COLO829 (cell line): ENCODE measurements around the gene DLX1.

Source experiments
- DNase-seq: peaks from one replicate; pipeline ENCODE4 v3.0.0; 2012; ENCODE audit warnings: low spot score

DLX1 gene

DNA sequence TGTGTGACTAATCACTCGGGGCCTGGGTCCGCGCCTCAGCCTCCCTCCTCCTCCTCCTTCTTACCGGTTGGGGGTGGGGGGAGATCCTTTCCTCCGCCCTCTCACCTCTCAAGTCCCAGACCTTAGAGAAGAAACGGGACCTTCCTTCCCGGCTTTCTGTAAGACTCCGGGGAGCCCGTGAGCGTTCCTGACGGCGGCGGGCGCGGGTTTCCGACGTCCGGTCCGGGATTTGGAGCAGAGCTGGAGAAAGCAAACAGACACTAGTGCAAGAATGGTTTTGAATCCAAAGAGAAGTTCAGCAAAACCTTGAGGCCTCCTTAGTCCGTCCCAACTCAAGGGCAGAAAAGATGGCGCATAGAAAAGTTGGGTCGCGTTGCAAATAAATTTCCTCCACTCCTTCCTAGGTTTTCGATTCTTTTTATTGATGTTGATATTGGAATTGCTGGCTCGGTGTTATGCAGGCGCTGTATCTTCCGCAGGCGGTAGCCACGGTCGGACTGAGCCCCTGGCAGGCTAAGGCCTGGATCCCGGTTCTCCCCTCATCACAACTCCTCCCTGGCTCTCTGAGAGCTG, 2.0 kb downstream of the DLX1 start:
- DNase-seq, result no peak

DNA sequence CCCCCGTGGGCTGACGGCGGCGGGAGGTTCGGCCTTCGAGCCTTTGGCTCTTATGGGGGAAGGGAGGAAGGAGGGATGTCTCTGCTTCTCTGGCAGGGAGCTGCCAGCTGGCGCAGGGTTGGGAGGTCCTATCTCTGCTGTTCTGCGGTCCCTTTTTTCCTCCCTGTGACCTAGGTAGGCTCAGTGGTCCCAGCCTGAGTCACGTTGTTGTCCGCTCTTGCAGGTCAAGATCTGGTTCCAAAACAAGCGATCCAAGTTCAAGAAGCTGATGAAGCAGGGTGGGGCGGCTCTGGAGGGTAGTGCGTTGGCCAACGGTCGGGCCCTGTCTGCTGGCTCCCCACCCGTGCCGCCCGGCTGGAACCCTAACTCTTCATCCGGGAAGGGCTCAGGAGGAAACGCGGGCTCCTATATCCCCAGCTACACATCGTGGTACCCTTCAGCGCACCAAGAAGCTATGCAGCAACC, 2.5 kb downstream of the DLX1 start:
- no peak for DNase-seq

DNA sequence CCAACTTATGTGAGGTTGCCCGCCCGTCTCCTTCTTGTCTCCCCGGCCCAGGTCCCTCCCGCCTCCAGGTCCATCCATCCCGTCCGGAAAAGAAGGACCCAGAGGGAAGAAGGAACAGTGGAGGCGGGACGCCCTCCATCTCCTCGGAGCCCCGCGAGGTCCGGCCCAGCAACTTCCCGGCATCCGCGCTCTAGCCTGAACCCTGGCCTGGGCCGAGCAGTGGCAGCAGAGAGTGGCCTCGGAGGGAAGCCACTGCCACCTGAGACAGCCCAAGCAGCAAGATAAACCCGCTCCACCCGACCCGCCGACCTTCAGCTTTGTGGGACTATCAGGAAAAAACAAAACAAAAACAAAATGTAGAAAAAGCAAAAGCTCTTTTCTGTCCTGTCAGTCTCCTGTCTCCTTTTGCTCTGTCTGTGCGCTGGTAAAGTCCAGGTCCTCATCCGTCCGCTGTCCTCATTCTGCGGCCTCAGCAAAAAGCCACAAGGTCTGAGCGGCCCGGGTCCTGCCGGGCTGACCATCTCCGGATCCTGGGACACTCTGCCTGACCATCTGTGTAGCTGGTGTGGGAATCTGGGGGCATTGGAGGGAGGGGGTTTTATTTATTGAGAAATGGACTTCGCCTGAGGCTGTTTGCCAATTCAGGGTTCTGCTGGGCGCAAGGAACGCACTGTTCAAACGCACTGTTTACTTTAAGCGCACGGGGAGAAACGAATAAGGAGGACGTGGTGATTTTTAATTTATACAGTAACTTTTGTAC, 3.1 kb downstream of the DLX1 start:
- no peak for DNase-seq

DNA sequence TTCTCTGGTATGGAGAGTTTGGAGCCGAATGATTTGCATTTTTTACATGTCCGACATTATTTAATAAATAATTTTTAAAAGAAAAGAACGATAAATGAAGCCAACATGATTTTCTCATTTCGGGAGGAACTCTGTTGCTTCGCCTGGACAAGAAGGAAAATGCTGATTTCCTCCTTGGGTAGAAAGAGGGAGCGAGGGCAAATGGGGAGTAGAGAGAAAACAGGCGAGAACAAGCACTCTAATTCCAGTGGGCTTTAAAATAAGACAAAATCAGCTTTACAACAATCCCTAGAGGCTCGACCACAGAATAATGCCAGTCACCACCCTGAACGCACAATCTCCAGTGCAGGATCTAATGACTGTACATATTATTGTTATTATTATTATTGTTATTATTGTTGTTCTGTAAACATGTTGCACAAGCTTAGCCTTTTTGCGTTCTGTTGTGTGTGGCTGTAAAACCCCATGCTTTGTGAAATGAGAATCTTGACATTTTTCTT, 3.7 kb downstream of the DLX1 start:
- DNase-seq, result no peak

DNA sequence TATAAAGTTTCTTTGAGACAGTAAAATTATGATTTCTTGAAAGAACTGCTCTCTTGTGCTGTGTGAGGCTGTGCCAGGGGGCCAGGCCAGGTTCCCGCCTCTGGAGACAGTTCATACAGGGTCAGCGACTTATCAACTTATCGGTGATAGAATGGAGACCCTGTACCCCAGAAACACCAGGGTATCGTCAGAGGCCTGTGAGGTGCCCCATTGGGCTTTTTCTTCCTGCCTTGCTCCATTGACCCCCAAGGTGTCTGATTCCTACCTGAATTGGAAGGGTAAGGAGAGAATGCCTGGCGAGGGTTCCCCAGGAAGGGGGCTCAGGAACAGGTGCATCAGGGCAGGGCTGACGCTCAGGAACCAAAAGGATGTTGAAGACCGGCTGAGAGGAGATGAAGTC, 4.3 kb downstream of the DLX1 start:
- DNase-seq, result no peak

DNA sequence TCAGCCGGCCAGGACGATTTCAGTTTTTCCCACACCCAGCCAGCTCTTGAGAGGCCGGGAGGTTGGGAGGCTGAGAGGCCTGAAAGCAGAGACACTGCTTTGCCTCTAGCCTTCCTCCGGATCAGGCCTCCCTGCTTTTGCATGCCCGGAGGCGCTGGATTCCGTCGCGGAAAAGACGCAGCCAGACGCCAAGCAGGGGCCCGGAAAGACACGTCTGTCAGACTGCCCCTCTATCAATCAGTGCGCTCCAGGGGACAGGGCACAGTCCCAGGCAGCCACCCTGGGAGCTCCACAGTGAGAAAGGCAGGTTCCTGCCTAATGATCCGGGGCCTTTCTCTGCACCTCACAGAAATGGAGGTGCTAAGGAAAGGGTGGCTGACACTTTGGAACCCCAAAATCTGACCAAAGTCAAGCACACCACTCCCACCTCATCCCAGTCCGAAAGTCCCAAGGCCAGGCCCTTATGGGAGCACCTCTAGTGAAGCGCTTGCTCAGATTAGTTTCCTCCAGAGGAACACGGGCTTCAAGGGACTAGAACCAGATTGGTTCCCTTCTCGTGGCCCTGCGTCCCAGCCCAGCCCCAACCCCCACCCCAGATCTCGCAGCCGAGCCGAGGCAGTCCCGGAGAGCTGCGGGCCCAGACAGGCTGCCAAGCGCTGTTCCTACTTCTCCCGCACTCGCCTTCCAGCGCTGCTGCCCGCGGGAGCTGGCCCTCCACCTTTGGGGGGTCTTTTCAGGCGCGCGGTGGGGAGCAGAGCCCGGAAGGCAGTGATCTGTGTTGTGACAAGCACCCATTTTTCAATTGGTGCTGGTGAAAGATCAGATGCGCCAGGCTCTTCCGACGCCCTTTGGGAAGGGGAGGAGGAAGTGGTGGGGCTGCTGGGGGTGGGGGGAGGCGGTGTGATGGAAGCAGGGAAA, 5.0 kb downstream of the DLX1 start:
- DNase-seq, result no peak

DNA sequence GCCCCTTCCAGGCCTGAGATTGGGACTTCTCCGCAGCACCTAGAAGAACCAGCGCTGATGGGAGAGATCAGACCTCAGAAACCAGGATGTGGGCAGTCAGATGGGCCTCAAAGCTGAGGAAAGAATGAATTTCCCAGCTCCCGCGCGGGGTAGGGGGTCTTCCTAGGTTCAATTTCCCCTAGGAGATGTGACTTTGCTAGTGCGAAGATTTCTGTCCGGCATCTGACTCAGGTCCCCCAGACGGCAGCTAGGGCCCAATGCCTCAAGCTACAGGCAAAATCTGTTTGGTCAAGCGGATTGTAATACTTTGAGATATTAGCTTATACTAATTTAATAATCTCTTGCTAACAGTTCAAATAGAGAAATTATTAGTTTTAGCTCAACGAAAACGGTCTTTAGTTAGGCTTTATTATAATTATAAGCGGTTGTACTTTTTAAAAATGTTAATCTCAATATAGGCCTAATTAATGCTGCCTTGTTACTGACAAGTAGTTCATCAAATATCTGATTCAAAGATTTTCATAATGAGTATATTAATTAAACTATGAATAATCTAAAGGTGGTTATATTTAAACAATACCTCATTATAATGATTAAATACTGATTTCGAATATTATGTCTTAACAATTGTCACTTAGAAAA, 5.8 kb downstream of the DLX1 start:
- DNase-seq, result no peak

DNA sequence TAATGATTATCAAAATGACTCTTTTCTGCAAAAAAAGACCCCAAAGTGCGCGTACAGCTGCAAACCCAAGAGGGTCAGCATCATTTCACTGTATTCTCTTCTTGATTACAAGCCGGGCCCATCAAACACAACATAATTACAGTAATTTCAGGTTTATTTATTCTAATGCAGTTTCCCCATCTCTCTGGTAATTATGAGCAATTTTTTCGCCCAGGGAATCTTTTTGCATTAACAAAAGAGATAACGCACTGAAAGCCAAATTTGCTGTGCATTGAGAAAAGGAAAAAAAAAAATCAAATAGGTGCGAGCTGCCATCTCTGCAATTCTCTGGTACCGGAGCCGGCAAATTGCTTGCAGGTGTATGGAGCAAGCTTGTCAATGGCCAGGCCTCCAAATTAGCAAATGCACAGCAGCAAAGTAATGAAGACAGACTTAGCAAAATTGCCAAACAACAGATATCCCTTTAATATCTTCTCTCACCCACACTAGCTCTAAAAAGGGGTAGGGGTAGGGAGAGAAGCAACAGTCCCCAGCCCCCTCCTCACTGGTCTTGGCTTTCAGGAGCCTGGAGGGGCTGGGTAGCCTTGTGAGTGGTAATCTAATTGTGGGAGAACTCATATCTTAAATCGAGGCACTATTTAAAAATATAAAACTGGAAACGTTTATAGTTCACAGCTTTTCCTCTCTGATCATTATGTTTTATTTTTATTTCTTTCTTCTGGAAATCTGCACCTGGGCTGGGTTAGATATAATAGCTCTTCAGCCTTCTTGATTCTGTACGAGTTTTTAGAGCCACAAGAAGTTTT, 6.7 kb downstream of the DLX1 start:
- DNase-seq, result no peak

DNA sequence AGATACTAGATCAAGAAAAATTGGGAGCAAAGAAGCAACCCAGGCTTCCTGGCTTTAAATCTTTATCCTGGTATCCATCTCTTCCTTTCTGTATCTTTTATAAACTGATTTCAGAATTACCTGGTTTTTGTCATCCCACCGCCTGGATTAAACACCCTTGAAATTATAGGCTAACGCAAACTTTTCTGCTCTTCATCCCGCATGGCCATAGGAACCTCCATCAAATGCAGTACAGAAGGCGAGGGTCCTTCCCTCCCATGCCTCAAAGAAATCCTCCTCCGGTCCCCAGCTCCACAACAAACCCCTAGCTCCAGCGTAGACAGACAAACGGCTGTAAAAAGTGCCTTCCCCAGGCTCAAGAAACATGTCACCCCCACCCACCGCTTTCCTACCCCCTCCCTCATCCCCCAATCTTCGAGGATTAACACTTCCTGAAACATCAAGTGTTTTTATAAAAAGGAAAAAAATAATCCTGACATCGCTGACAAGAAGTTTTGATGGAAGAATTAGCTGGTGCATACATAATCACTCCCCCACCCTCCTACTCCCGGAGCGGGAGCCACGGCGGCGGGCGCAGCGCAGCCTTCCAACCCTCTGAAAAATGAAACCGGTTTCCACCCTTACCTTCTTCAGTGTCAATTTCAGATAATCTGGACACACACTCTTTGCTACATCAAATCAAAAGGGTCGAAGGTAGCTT, 7.6 kb downstream of the DLX1 start:
- no peak for DNase-seq

DNA sequence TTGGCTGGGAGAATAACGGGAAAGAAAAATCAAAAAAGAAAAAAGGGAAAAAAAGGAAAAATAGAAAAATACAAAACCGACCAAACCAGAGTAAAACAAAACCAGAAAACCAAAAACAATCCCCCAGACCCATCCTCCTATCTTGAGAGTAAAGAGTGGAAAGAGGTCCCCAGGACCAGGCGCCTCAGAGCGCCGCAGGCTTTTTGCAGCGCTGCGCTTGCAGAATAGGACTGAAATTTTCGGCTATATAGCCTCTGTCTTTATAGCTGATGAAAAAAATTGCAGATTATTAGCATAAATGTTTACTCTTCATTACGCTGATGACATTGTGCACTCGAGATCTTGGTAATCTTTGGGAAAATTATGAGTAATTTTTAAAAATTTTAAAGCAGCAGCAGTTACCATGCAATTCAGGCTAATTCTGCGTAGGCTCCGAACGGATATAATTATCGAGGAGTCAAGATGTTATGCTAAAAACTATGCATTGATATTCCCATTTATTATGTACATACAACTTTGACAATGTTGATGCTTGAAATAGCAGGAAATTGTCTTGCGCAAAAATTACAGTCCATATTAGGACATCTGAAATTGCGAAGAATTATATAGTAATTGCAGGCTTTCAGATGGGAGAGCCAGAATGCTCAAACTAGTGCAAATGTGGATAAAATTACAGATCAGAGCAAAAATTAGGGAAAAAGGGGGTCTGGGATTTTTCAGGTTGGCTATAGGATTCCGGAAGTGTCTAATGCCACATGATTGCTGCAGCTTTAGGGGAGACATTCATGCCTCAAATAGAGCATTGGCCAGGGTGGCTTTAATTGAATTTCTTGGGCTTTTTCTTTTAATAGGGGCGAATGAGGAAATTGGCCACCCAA, 8.3 kb downstream of the DLX1 start:
- no peak for DNase-seq

DNA sequence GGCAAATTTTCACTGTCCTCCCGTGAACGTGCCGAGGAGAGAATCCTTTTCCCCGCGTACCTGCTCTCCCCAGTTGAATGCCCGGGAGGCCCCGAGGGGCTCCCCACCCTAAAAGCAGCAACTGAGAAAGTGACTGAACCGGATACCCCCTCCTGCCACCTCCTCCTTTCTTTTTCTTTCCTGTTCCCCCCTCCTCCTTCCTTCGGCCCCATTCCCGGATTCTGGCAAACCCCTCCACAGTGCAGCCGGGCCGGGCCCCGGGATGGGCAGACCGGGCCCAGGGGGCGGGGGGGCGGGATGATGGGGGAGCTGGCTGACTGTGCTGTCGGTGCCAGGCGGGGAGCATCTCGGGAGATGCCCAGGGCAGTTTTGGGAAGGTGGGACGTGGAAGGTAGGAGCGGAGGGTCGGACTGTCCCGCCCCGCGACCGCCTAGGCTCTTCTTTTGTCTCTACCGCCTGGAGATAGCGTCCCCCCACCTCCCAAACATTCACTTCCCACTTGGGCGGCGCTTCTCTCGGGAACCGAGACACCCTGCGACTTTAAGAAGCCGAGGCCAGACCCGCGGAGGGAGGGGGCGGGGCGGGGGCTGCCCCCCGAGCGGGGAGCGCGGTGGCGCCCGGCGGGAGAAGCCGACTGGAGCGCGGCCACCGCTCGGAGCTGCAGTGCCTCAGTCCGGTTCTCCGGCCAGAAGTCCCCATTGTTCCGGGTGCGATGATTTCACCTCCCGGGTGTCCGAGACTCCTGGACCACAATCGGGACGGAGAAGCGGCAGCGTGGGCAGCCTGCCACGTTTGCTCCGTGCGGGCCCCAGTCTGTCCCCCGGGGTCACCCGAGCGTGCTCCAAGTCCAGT, 9.2 kb downstream of the DLX1 start:
- DNase-seq, result peak; percentile 24

DNA sequence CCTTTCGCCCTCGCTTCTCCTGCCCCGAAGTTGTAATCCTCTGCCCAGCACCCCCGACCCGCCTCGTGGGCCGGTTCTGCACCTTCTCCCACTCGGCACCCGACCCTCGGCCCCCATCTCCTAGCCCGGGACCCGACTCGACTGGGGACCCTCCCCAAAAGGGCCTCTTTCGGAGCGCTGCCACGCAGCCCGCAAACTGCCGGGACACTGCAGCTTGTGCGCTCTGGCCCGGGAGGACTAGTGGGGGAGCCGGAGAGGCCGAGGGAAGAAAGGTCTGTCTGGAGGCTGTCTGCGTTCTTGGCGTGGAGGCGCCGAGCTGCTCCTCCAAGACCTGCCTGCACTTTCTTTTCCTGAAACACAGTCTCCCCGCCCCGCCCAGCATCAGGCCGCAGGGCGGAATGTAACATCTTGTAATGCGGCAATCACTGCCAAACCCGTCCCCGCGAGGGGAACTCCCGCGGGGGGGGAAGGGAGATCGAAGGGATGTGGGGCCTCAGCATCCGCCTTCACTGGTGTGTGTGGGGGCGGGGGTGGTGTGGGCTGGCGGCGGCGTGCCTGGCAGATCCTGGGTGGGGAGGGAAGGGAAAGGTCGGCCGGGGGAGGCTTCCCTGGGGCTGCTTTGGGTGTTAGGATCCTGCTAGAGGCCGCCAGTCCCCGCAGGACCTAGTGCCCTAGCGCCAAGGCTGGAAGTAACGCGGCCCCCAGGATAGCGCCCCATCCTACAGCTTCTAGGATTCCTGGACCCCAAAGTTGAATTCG, 10.0 kb downstream of the DLX1 start:
- DNase-seq, result peak; percentile 83

DNA sequence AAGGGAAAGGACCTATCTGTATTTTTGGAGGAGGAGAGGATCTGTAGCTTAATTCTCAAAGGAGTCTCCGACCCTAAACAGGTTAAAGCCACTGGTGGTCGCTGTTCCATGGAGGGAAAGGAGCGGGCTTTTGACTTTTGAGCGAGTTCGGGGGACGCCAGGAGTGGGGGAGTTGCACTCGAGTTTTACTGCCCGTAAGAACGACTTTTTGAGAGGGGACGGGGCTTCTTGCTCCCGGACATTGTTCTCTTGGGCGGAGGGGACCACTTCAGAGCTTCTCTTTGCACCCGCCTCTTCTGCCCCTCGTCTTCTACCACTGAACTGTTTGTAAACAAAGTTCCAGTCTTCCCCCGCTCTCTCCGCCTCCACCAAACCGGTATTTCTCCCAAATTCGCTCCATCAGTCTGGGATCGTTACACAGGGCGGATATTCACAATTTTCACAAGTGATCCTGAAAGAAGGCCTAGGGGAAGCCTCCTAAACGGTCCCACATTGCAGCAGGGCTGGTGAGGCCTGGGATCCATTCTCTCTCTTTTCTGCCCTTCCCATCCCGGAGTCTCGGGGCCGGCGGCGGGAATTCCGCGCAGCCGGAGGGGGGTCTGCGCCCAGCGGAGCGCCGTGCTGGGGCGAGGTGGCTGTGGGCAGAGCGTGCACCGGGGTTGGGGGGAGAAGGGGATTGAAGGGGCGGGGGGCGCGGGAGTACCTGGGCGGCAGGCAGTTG, 10.8 kb downstream of the DLX1 start:
- DNase-seq, result no peak

DNA sequence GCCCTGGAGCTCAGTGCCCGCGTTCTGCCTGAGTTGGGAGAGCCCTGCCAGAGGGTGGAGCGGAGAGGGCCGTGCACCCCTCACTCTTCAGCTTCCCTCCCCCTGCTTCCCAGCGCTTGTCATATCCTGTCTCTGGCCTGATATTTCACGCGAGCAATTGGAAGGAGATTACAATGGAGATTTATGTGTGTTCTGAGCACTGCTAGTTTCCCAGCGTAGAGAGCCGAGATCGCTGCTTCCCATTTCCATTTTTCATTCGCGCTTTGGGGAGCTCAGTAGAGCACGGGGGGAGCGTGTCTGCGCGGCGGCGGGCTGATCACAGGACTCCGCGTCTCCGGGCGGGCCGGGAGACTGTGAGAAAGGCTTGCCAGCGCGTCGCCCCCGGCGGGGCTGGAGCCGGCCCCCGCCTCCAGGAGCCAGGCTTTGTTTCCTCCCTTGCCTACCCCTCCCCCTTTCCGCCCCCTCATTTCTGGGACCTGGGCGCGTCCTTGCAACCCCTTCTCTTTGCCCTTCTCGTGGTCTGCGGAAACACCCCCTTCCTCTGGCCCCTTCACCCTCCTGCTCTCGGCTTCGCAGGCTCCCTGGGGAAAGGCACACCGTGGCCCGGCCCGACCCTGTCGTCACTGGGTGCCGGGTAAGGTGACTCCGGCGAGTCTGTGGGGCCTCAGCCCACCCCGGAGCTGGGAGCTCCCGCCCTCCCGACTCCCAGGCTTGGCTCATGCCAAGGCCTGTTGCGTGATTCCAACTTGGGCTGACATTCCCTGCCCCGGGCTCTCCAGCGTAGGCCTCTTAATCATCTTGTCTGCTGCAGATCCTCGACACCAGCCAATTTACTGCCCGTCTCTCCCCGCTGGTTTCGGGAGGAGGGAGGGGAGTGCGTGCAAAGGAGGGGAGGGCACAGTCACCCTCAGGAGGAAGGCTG, 11.6 kb downstream of the DLX1 start:
- DNase-seq, result peak; percentile 79

DNA sequence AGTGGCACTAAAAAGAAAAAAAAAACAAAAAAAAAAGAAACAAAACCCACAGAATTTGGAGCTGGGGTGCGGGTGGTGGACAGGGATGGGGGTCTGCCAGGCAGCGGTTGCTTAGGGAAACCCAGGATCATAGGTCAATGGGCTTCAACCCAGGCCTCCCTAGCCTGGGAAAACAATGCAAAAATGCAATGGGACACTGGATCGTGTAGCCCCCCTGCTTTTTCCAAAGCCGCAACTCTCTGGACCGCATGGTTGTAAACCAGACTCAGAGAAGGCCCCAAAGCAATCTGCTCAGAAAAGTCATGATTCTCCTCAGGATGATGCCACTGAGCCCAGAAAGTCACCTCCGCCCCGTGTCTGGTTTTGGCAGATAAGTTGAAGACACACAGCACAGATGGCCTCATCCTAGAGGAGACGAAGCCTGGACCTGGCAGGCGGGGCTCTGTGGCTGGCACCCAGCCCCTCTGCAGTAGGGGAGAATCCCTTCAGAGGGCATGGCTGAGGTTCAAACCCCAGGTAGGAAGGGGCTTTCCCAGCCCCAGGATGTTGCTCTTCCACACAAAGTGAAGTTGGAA, 12.3 kb downstream of the DLX1 start:
- peak; percentile 33 for DNase-seq

DNA sequence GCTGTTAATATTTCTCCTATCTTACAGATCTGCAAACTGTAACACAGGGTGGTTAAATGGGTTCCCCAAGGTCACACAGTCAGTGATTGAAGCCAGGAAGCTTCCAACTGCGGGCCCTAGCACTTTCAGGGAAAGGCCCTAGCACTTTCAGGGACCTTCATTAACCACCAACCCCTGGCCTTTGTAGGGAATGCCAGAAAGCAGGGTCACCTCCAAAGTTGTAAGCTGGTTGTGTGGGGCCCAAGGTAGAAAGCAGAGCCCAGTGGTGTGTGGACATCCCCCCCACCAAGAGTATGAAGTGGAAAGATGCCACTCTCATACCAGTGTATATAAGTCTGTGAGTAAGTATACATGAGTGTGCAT, 13.0 kb downstream of the DLX1 start:
- DNase-seq, result no peak
